Measurements from ENCODE around the gene RCAN1. TPM values are rescaled to one million over a fixed set of nuclear protein-coding genes. Genes with fewer than 3 reads are reported as not detected.
A peak's percentile ranks its signal among the peaks of the same experiment; 100 is the strongest.

RCAN1 gene
- total RNA-seq, 1 experiment from 2014 or later: 2.5 TPM

- Histone ChIP-seq H3K9ac (ENCODE audit: low read length) (no peak overlapping the region), H3K79me2 (ENCODE audit: low read length) (no peaks in the 10 kb centered on the region), H3K4me3 (ENCODE audit: low read length) (no peak overlapping the region), H4K20me1 (ENCODE audit: insufficient read depth, low read depth, low read length) (no peaks in the 10 kb centered on the region), H3K27me3 (ENCODE audit: low read length) (no peaks in the 10 kb centered on the region), H3K4me2 (ENCODE audit: low read depth, low read length, poor library complexity, severe bottlenecking) (no peak overlapping the region), H3K9me2 (replicated peaks; ENCODE audit: insufficient read depth, low read length) (no peaks in the 10 kb centered on the region), H3K4me1 (ENCODE audit: low read length) (no peaks in the 10 kb centered on the region), H3K36me3 (ENCODE audit: insufficient read depth, low read length) (no peaks in the 10 kb centered on the region), H3K27ac (ENCODE audit: low read length) (no peak overlapping the region), H2AFZ (ENCODE audit: low read length) (no peak overlapping the region), H3K9me3 (ENCODE audit: low read length) (no peaks in the 10 kb centered on the region)
- DNase-seq: peak; percentile 83
Measured at GRCh38 chr21:34630536-34631143, 15.7 kb upstream of the RCAN1 start.

GRCh38 chr21:34626131-34626530 lies 11.2 kb upstream of the RCAN1 start:
- Histone ChIP-seq H3K9ac (ENCODE audit: low read length) (no peak overlapping the region), H3K27ac (ENCODE audit: low read length) (no peak overlapping the region), H3K9me2 (replicated peaks; ENCODE audit: insufficient read depth, low read length) (no peaks in the 10 kb centered on the region), H2AFZ (ENCODE audit: low read length) (no peak overlapping the region), H3K9me3 (ENCODE audit: low read length) (no peaks in the 10 kb centered on the region), H3K4me1 (ENCODE audit: low read length) (no peaks in the 10 kb centered on the region), H3K4me3 (ENCODE audit: low read length) (no peak overlapping the region), H3K27me3 (ENCODE audit: low read length) (no peaks in the 10 kb centered on the region), H3K4me2 (ENCODE audit: low read depth, low read length, poor library complexity, severe bottlenecking) (no peak overlapping the region), H3K79me2 (ENCODE audit: low read length) (no peaks in the 10 kb centered on the region), H3K36me3 (ENCODE audit: insufficient read depth, low read length) (no peaks in the 10 kb centered on the region), H4K20me1 (ENCODE audit: insufficient read depth, low read depth, low read length) (no peaks in the 10 kb centered on the region)
- no peak for DNase-seq

DNA sequence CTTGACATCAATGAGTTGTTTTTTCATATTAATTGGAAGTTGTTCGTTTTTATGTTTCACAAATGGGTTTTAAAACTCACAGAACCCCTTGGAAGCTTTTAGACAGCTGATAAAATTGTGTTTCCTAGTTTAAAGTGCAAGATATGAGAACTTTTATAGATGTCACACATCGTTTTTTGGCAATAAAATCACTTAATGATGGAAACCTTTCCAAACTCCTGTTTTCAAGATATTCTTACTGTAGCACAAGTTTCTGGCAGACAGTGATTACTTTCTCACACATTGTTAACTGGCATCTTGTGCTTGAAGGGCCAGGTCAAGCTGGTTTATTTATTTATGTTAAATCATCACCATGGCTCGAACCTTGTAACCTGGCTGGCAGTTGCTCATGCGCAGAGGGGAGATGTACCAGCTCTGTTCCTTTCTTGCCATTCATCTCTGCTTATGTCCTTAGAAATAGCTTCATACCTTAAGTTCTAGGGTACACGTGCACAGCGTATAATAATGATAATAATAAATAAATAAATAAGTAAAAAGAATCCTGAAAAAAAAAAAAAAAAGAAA lies 10.2 kb upstream of the RCAN1 start:
- no peaks in the 10 kb centered on the region for H4K20me1 ChIP-seq (ENCODE audit: insufficient read depth, low read depth, low read length)

DNA sequence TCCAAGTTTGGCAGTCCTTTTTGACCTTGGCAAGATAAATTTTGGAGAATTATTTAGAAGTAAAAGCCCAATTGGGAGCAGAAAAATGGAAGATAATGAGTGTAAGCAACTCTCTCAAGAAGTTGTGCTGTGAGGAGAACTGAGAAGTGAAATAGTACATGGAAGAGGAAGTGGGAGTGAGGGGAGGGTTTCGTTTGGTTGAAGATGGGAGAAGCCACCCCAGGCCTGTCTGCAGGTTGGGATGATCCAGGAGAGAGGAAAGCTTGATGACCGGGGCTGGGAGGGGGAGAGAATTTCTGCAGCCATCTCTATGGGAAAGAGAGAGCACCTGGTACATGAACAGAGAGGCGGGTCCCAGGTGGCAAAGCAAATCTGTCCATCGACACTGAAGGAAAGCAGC lies 8.6 kb upstream of the RCAN1 start:
- H3K4me1 ChIP-seq (ENCODE audit: low read length): no peaks in the 10 kb centered on the region
- no peaks in the 10 kb centered on the region for H4K20me1 ChIP-seq (ENCODE audit: insufficient read depth, low read depth, low read length)
- H3K4me3 ChIP-seq (ENCODE audit: low read length): no peak overlapping the region
- H3K79me2 ChIP-seq (ENCODE audit: low read length): no peaks in the 10 kb centered on the region
- H3K27me3 ChIP-seq (ENCODE audit: low read length): no peaks in the 10 kb centered on the region
- H3K36me3 ChIP-seq (ENCODE audit: insufficient read depth, low read length): no peaks in the 10 kb centered on the region
- H3K27ac ChIP-seq (ENCODE audit: low read length): no peak overlapping the region
- no peak overlapping the region for H3K4me2 ChIP-seq (ENCODE audit: low read depth, low read length, poor library complexity, severe bottlenecking)
- H3K9me2 ChIP-seq (replicated peaks; ENCODE audit: insufficient read depth, low read length): no peaks in the 10 kb centered on the region
- no peaks in the 10 kb centered on the region for H3K9me3 ChIP-seq (ENCODE audit: low read length)
- H2AFZ ChIP-seq (ENCODE audit: low read length): no peak overlapping the region
- no peak for DNase-seq
- no peak overlapping the region for H3K9ac ChIP-seq (ENCODE audit: low read length)

More for the DNA sequence above, 10.2 kb upstream of the RCAN1 start:
- no peak overlapping the region for H3K9ac ChIP-seq (ENCODE audit: low read length)
- H3K9me3 ChIP-seq (ENCODE audit: low read length): no peaks in the 10 kb centered on the region
- no peaks in the 10 kb centered on the region for H3K36me3 ChIP-seq (ENCODE audit: insufficient read depth, low read length)
- H3K79me2 ChIP-seq (ENCODE audit: low read length): no peaks in the 10 kb centered on the region
- H2AFZ ChIP-seq (ENCODE audit: low read length): no peak overlapping the region
- H3K4me3 ChIP-seq (ENCODE audit: low read length): no peak overlapping the region
- H3K27ac ChIP-seq (ENCODE audit: low read length): no peak overlapping the region
- no peaks in the 10 kb centered on the region for H3K9me2 ChIP-seq (replicated peaks; ENCODE audit: insufficient read depth, low read length)
- no peak overlapping the region for H3K4me2 ChIP-seq (ENCODE audit: low read depth, low read length, poor library complexity, severe bottlenecking)
- H3K4me1 ChIP-seq (ENCODE audit: low read length): no peaks in the 10 kb centered on the region
- DNase-seq: no peak
- no peaks in the 10 kb centered on the region for H3K27me3 ChIP-seq (ENCODE audit: low read length)

DNA sequence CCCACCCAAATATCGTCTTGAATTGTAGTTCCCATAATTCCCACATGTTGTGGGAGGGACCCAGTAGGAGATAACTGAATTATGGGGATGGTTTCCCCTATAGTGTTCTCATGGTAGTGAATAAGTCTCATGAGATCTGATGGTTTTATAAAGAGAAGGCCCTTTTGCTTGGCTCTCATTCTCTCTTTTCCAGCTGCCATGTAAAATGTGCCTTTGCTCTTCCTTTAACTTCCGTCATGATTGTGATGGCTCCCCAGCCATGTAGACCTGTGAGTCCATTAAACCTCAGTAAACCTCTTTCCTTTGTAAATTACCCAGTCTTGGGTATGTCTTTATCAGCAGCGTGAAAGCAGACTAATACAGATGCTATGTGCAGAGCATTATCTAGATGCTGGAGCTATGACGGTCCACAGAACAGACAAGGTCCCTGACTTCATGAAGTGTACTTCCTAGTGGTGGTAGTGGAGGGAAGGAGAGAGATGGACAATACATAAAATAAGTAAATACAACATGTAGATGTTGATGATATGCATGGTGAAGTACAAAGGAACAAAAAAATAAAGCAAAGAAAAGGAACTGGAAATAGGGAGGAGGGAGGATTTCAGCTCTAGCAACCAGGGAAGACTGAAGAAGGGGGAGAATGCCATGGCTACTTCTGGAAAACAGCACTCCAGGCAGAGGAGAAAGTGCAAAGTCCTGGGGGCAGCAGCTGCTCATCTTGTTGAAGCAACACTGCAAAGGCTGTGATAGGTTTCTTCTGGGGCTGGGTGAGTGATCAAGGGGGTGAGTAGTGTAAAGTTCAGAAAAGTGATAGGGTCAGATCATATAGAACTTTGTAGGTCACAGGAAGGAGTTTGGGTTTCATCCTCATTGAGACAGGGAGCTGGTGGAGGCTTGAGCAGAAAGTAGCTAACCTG lies 6.8 kb upstream of the RCAN1 start:
- Histone ChIP-seq H3K79me2 (ENCODE audit: low read length) (no peaks in the 10 kb centered on the region), H3K9me3 (ENCODE audit: low read length) (no peaks in the 10 kb centered on the region), H3K9ac (ENCODE audit: low read length) (no peak overlapping the region), H3K36me3 (ENCODE audit: insufficient read depth, low read length) (no peaks in the 10 kb centered on the region), H2AFZ (ENCODE audit: low read length) (no peak overlapping the region), H3K9me2 (replicated peaks; ENCODE audit: insufficient read depth, low read length) (no peaks in the 10 kb centered on the region), H3K27ac (ENCODE audit: low read length) (no peak overlapping the region), H4K20me1 (ENCODE audit: insufficient read depth, low read depth, low read length) (no peaks in the 10 kb centered on the region), H3K4me3 (ENCODE audit: low read length) (no peak overlapping the region), H3K27me3 (ENCODE audit: low read length) (no peaks in the 10 kb centered on the region), H3K4me1 (ENCODE audit: low read length) (no peaks in the 10 kb centered on the region), H3K4me2 (ENCODE audit: low read depth, low read length, poor library complexity, severe bottlenecking) (no peak overlapping the region)
- DNase-seq: no peak

DNA sequence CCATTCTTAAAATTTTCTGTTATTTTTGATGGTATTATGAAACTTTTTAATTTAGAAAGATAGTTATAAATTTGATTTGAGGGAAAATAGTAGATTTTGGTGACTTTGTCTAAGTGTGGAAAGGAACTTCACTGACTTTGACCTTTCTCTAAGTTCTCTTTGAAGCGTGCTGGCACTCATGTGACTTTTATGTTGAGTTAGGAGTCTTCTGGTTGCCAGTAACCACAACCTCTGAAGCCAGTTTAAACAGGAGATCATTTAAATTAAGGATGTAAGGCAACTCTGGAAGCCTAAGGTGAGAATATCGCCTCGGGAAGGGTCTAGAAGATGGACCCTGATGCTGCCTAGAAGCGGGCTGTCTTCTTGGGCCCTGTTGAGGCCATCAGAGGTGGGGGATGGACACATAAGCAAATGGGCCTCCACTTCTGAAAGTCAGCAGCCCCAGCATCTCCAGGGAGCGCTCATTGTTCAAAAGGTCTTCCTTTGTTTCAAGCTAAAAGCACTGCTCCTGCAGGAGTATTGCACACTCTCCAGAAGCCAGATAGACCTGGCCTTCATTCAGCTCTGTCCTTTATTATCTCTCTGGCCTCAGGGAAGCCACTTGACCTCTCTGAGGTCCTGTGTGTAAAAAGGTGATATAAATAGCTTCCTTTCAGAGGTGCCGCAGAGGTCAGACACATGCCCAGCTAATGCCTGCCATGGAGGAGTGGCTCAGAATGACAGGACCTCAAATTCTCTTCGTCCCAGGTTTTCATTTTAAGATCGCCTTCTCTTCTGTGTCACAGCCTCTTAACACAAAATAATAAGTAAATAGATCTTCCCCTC lies 5.1 kb upstream of the RCAN1 start:
- no peaks in the 10 kb centered on the region for H3K36me3 ChIP-seq (ENCODE audit: insufficient read depth, low read length)
- no peaks in the 10 kb centered on the region for H3K79me2 ChIP-seq (ENCODE audit: low read length)
- no peak overlapping the region for H3K27ac ChIP-seq (ENCODE audit: low read length)
- H3K9me2 ChIP-seq (replicated peaks; ENCODE audit: insufficient read depth, low read length): no peaks in the 10 kb centered on the region
- no peak overlapping the region for H3K4me3 ChIP-seq (ENCODE audit: low read length)
- H3K9ac ChIP-seq (ENCODE audit: low read length): no peak overlapping the region
- no peaks in the 10 kb centered on the region for H4K20me1 ChIP-seq (ENCODE audit: insufficient read depth, low read depth, low read length)
- H3K9me3 ChIP-seq (ENCODE audit: low read length): no peaks in the 10 kb centered on the region
- H3K4me1 ChIP-seq (ENCODE audit: low read length): peaks cover 4% of the 10 kb centered on the region
- no peak overlapping the region for H3K4me2 ChIP-seq (ENCODE audit: low read depth, low read length, poor library complexity, severe bottlenecking)
- no peak for DNase-seq
- no peak overlapping the region for H2AFZ ChIP-seq (ENCODE audit: low read length)
- H3K27me3 ChIP-seq (ENCODE audit: low read length): no peaks in the 10 kb centered on the region

DNA sequence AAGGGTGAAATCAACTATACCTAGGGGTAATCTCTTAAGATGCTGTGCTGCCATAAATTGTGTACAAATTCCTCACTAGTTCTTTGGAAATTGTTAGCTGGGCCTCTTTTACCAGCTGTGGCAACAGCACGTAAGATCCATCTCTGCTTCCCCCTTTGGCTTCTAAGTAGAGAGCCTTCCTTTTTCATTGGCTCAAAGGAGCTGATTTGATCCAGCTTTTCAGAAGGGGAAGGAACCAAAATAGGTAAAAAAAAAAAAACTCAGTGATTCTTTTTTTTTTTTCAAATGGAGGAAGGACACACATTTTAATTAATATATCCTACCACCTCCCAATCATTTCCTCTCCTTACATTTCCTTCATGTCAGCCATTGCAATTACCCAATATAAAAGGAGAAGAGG lies 4.0 kb upstream of the RCAN1 start:
- H3K36me3 ChIP-seq (ENCODE audit: insufficient read depth, low read length): no peaks in the 10 kb centered on the region
- H3K27ac ChIP-seq (ENCODE audit: low read length): no peak overlapping the region
- H3K4me1 ChIP-seq (ENCODE audit: low read length): peaks cover 8% of the 10 kb centered on the region
- no peak overlapping the region for H3K9ac ChIP-seq (ENCODE audit: low read length)
- H4K20me1 ChIP-seq (ENCODE audit: insufficient read depth, low read depth, low read length): no peaks in the 10 kb centered on the region
- no peak for DNase-seq
- no peaks in the 10 kb centered on the region for H3K9me2 ChIP-seq (replicated peaks; ENCODE audit: insufficient read depth, low read length)
- no peaks in the 10 kb centered on the region for H3K9me3 ChIP-seq (ENCODE audit: low read length)
- no peak overlapping the region for H3K4me2 ChIP-seq (ENCODE audit: low read depth, low read length, poor library complexity, severe bottlenecking)
- H3K79me2 ChIP-seq (ENCODE audit: low read length): no peaks in the 10 kb centered on the region
- H3K4me3 ChIP-seq (ENCODE audit: low read length): no peak overlapping the region
- H2AFZ ChIP-seq (ENCODE audit: low read length): no peak overlapping the region
- no peaks in the 10 kb centered on the region for H3K27me3 ChIP-seq (ENCODE audit: low read length)

Measured in Karpas-422 (cell line).